GM12892 (cell line): ENCODE measurements around the gene PAX3.

ENCODE experiments used
- POLR2A ChIP-seq: IDR thresholded peaks from 2 replicates; pipeline ENCODE4 v1.6.1; 2011; ENCODE audit warnings: low read depth, low read length, control low read depth
- TAF1 ChIP-seq: IDR thresholded peaks from 2 replicates; pipeline ENCODE4 v1.6.1; 2011; ENCODE audit warnings: low read depth, mild to moderate bottlenecking, control low read depth, low read length, borderline replicate concordance

GRCh38 chr2:222318026-222318711, 19.4 kb upstream of the PAX3 start:
- TF ChIP-seq POLR2A: no peak
- TF ChIP-seq TAF1: no peak
